Lower lobe of right lung (tissue), 2 donors: ENCODE measurements around the gene RPRML. TPM values are rescaled to one million over a fixed set of nuclear protein-coding genes. Genes with fewer than 3 reads are reported as not detected.

Experiments
- ATAC-seq, 2 donors: fragments of 200-7000 bp; cut with Tn5 transposase; one replicate each; pipeline ENCODE4 v1.9.1; 2020 to 2022; ENCODE audit warnings: mild to moderate bottlenecking in 2 of 2, moderate library complexity in 2 of 2
- DNase-seq: peaks from one replicate; pipeline ENCODE4 v3.0.0-alpha.2; 2020
- H3K27ac ChIP-seq: fragments of 200-600 bp; one replicate; pipeline ENCODE4 v1.8.0; 2022
- H3K27me3 ChIP-seq: fragments of 200-600 bp; one replicate; pipeline ENCODE4 v1.8.0; 2022; ENCODE audit warnings: low read depth
- H3K36me3 ChIP-seq: fragments of 200-600 bp; one replicate; pipeline ENCODE4 v1.8.0; 2022; ENCODE audit warnings: mild to moderate bottlenecking
- H3K4me1 ChIP-seq: fragments of 200-600 bp; one replicate; pipeline ENCODE4 v1.8.0; 2022
- H3K4me3 ChIP-seq: fragments of 200-600 bp; one replicate; pipeline ENCODE4 v1.8.0; 2022; ENCODE audit warnings: mild to moderate bottlenecking
- H3K9me3 ChIP-seq: fragments of 200-600 bp; one replicate; pipeline ENCODE4 v1.8.0; 2022
- CTCF ChIP-seq: fragments of 200-600 bp; IDR thresholded peaks from one replicate; pipeline ENCODE4 v1.8.0; 2022; ENCODE audit warnings: antibody characterized with exemption, mild to moderate bottlenecking
- intact Hi-C: fragments of 100-400 bp; cut with DNase I; formaldehyde crosslinking; loops from one replicate; pipeline ENCODE4 v1.11.0; 2022
- total RNA-seq: library from RNA; stranded (reverse); fragmentation: NEBNext Ultra II Directional; extraction: Animal tissue kit (Norgen Biotek cat#: 25700); gene quantifications from one replicate; pipeline ENCODE4 v1.2.1, GENCODE V29; 2021
- donor health status: DM: no; HTN: yes; CAD: no; lungs with severe emphysema.

The RPRML gene
- total RNA-seq, 1 donor from 2014 or later: not detected

GRCh38 chr17:46951706-46952105 lies 27.3 kb downstream of the RPRML start:
- Histone ChIP-seq H3K4me3 (no peak overlapping the region), H3K9me3 (no peaks in the 10 kb centered on the region), H3K27me3 (no peaks in the 10 kb centered on the region), H3K36me3 (peaks cover 7% of the 10 kb centered on the region), H3K27ac (no peak overlapping the region), H3K4me1 (no peaks in the 10 kb centered on the region)
- DNase-seq (no peak), ATAC-seq (no peak)
- no peak for TF ChIP-seq CTCF
- intact Hi-C loops: no loop called here

- Histone ChIP-seq H3K4me3 (no peak overlapping the region), H3K4me1 (no peaks in the 10 kb centered on the region), H3K36me3 (peaks cover 7% of the 10 kb centered on the region), H3K27me3 (no peaks in the 10 kb centered on the region), H3K27ac (no peak overlapping the region), H3K9me3 (no peaks in the 10 kb centered on the region)
- ATAC-seq (peak in 1 of 2 donors; percentile 46), DNase-seq (no peak)
- no peak for TF ChIP-seq CTCF
- intact Hi-C loops: no loop called here
Observed at GRCh38 chr17:46950997-46951621, 27.9 kb downstream of the RPRML start.

GRCh38 chr17:46950342-46950996 lies 28.6 kb downstream of the RPRML start:
- H3K27me3 ChIP-seq: no peaks in the 10 kb centered on the region
- ATAC-seq (no peak), DNase-seq (no peak)
- intact Hi-C loops: no loop called here
- no peaks in the 10 kb centered on the region for H3K4me1 ChIP-seq
- H3K36me3 ChIP-seq: peaks cover 7% of the 10 kb centered on the region
- no peak for TF ChIP-seq CTCF
- no peak overlapping the region for H3K27ac ChIP-seq
- no peaks in the 10 kb centered on the region for H3K9me3 ChIP-seq
- no peak overlapping the region for H3K4me3 ChIP-seq

- H3K4me1 ChIP-seq: peaks cover 2% of the 10 kb centered on the region
- H3K36me3 ChIP-seq: peaks cover 7% of the 10 kb centered on the region
- no peak for TF ChIP-seq CTCF
- H3K27ac ChIP-seq: no peak overlapping the region
- H3K4me3 ChIP-seq: no peak overlapping the region
- no peaks in the 10 kb centered on the region for H3K9me3 ChIP-seq
- intact Hi-C loops: no loop called here
- DNase-seq (no peak), ATAC-seq (no peak)
- H3K27me3 ChIP-seq: no peaks in the 10 kb centered on the region
Observed at GRCh38 chr17:46949291-46950174, 29.5 kb downstream of the RPRML start.

- Histone ChIP-seq H3K36me3 (peaks cover 7% of the 10 kb centered on the region), H3K4me3 (no peak overlapping the region), H3K9me3 (no peaks in the 10 kb centered on the region), H3K27me3 (no peaks in the 10 kb centered on the region), H3K4me1 (peaks cover 12% of the 10 kb centered on the region), H3K27ac (no peak overlapping the region)
- no peak for DNase-seq
- no peak for TF ChIP-seq CTCF
- intact Hi-C loops: no loop called here
- ATAC-seq: no peak
Observed at GRCh38 chr17:46948544-46948943, 30.5 kb downstream of the RPRML start.
